Activated naive CD4-positive, alpha-beta T cell treated with anti-CD3 and anti-CD28 coated beads, Interleukin-2, amount 50 U/mL, for 24 hours (primary cell): ENCODE measurements around the gene TLK1.
A peak's percentile ranks its signal among the peaks of the same experiment; 100 is the strongest.

Experiments
- H3K27ac Mint-ChIP-seq: one replicate; pipeline ENCODE4 v1.8.0; 2021; ENCODE audit warnings: mild to moderate bottlenecking, mixed read lengths
- H3K27me3 Mint-ChIP-seq: one replicate; pipeline ENCODE4 v1.8.0; 2021; ENCODE audit warnings: mixed read lengths
- H3K36me3 Mint-ChIP-seq: one replicate; pipeline ENCODE4 v1.8.0; 2021; ENCODE audit warnings: mixed read lengths
- H3K4me1 Mint-ChIP-seq: one replicate; pipeline ENCODE4 v1.8.0; 2021; ENCODE audit warnings: mixed read lengths
- H3K4me3 Mint-ChIP-seq: one replicate; pipeline ENCODE4 v1.8.0; 2021; ENCODE audit warnings: mild to moderate bottlenecking, mixed read lengths
- H3K9me3 Mint-ChIP-seq: one replicate; pipeline ENCODE4 v1.8.0; 2021; ENCODE audit warnings: mixed read lengths

TLK1 gene

GRCh38 chr2:171160119-171160955, at the start of gene TLK1:
Gene TLK1, minus strand, starts transcription at chr2:171160893. Its CDS starts 465 bp downstream, at chr2:171160428.
- no peaks in the 10 kb centered on the region for H3K27me3 Mint-ChIP-seq
- H3K36me3 Mint-ChIP-seq, result peaks cover 5% of the 10 kb centered on the region
- H3K4me1 Mint-ChIP-seq, result peaks cover 63% of the 10 kb centered on the region

GRCh38 chr2:171210216-171210863, 49.6 kb upstream of the TLK1 start:
- no peaks in the 10 kb centered on the region for H3K9me3 Mint-ChIP-seq
- peaks cover 28% of the 10 kb centered on the region for H3K4me1 Mint-ChIP-seq
- peak overlapping the region; percentile 79 for H3K4me3 Mint-ChIP-seq
- no peaks in the 10 kb centered on the region for H3K27me3 Mint-ChIP-seq
- H3K27ac Mint-ChIP-seq, result peak overlapping the region; percentile 91
- H3K36me3 Mint-ChIP-seq, result no peaks in the 10 kb centered on the region

More at GRCh38 chr2:171160119-171160955, at the start of gene TLK1:
- Mint-ChIP-seq H3K27ac (peak within 1 kb of the TSS; percentile 98), H3K9me3 (no peaks in the 10 kb centered on the region), H3K4me3 (peak within 1 kb of the TSS; percentile 95)

- peaks cover 28% of the 10 kb centered on the region for H3K4me1 Mint-ChIP-seq
- no peaks in the 10 kb centered on the region for H3K27me3 Mint-ChIP-seq
- H3K36me3 Mint-ChIP-seq, result no peaks in the 10 kb centered on the region
- H3K4me3 Mint-ChIP-seq, result no peak overlapping the region
- H3K27ac Mint-ChIP-seq, result no peak overlapping the region
- H3K9me3 Mint-ChIP-seq, result no peaks in the 10 kb centered on the region
These were observed 48.0 kb upstream of the TLK1 start for GRCh38 chr2:171208657-171209056.

- no peaks in the 10 kb centered on the region for H3K27me3 Mint-ChIP-seq
- H3K4me1 Mint-ChIP-seq, result peaks cover 22% of the 10 kb centered on the region
- H3K4me3 Mint-ChIP-seq, result no peak overlapping the region
- no peak overlapping the region for H3K27ac Mint-ChIP-seq
- H3K36me3 Mint-ChIP-seq, result no peaks in the 10 kb centered on the region
- H3K9me3 Mint-ChIP-seq, result no peaks in the 10 kb centered on the region
These were observed 45.9 kb upstream of the TLK1 start for GRCh38 chr2:171206422-171207115.

- H3K9me3 Mint-ChIP-seq, result no peaks in the 10 kb centered on the region
- no peaks in the 10 kb centered on the region for H3K27me3 Mint-ChIP-seq
- H3K27ac Mint-ChIP-seq, result no peak overlapping the region
- no peaks in the 10 kb centered on the region for H3K36me3 Mint-ChIP-seq
- H3K4me1 Mint-ChIP-seq, result peaks cover 12% of the 10 kb centered on the region
- H3K4me3 Mint-ChIP-seq, result no peak overlapping the region
These were observed 44.9 kb upstream of the TLK1 start for GRCh38 chr2:171205551-171205950.

GRCh38 chr2:171201767-171202166, 41.1 kb upstream of the TLK1 start:
- Mint-ChIP-seq H3K27me3 (no peaks in the 10 kb centered on the region), H3K9me3 (no peaks in the 10 kb centered on the region), H3K4me3 (no peak overlapping the region), H3K36me3 (no peaks in the 10 kb centered on the region), H3K27ac (no peak overlapping the region), H3K4me1 (no peaks in the 10 kb centered on the region)

- Mint-ChIP-seq H3K4me1 (no peaks in the 10 kb centered on the region), H3K9me3 (no peaks in the 10 kb centered on the region), H3K36me3 (no peaks in the 10 kb centered on the region), H3K4me3 (no peak overlapping the region), H3K27me3 (no peaks in the 10 kb centered on the region), H3K27ac (no peak overlapping the region)
These were observed 40.6 kb upstream of the TLK1 start for GRCh38 chr2:171201271-171201670.

GRCh38 chr2:171200469-171200868, 39.8 kb upstream of the TLK1 start:
- Mint-ChIP-seq H3K4me1 (no peaks in the 10 kb centered on the region), H3K9me3 (no peaks in the 10 kb centered on the region), H3K36me3 (no peaks in the 10 kb centered on the region), H3K27ac (no peak overlapping the region), H3K27me3 (no peaks in the 10 kb centered on the region), H3K4me3 (no peak overlapping the region)

GRCh38 chr2:171191021-171191420, 30.3 kb upstream of the TLK1 start:
- Mint-ChIP-seq H3K4me3 (no peak overlapping the region), H3K27me3 (no peaks in the 10 kb centered on the region), H3K9me3 (no peaks in the 10 kb centered on the region), H3K27ac (no peak overlapping the region), H3K4me1 (no peaks in the 10 kb centered on the region), H3K36me3 (no peaks in the 10 kb centered on the region)

GRCh38 chr2:171187819-171188218, 27.1 kb upstream of the TLK1 start:
- H3K4me1 Mint-ChIP-seq, result no peaks in the 10 kb centered on the region
- no peaks in the 10 kb centered on the region for H3K36me3 Mint-ChIP-seq
- H3K9me3 Mint-ChIP-seq, result no peaks in the 10 kb centered on the region
- H3K27me3 Mint-ChIP-seq, result no peaks in the 10 kb centered on the region
- no peak overlapping the region for H3K4me3 Mint-ChIP-seq
- H3K27ac Mint-ChIP-seq, result no peak overlapping the region

- Mint-ChIP-seq H3K4me1 (no peaks in the 10 kb centered on the region), H3K9me3 (no peaks in the 10 kb centered on the region), H3K4me3 (no peak overlapping the region), H3K27me3 (no peaks in the 10 kb centered on the region), H3K27ac (no peak overlapping the region), H3K36me3 (no peaks in the 10 kb centered on the region)
These were observed 26.5 kb upstream of the TLK1 start for GRCh38 chr2:171187177-171187576.

GRCh38 chr2:171185941-171186340, 25.2 kb upstream of the TLK1 start:
- Mint-ChIP-seq H3K36me3 (no peaks in the 10 kb centered on the region), H3K27ac (no peak overlapping the region), H3K4me1 (no peaks in the 10 kb centered on the region), H3K4me3 (no peak overlapping the region), H3K27me3 (no peaks in the 10 kb centered on the region), H3K9me3 (no peaks in the 10 kb centered on the region)

GRCh38 chr2:171185165-171185818, 24.6 kb upstream of the TLK1 start:
- no peaks in the 10 kb centered on the region for H3K9me3 Mint-ChIP-seq

GRCh38 chr2:171181064-171182049, 20.7 kb upstream of the TLK1 start:
- H3K4me3 Mint-ChIP-seq, result no peak overlapping the region
- no peaks in the 10 kb centered on the region for H3K27me3 Mint-ChIP-seq
- H3K4me1 Mint-ChIP-seq, result no peaks in the 10 kb centered on the region
- H3K36me3 Mint-ChIP-seq, result no peaks in the 10 kb centered on the region
- no peaks in the 10 kb centered on the region for H3K9me3 Mint-ChIP-seq
- peak overlapping the region; percentile 1 for H3K27ac Mint-ChIP-seq

More at GRCh38 chr2:171185165-171185818, 24.6 kb upstream of the TLK1 start:
- Mint-ChIP-seq H3K27me3 (no peaks in the 10 kb centered on the region), H3K27ac (no peak overlapping the region), H3K4me3 (no peak overlapping the region), H3K4me1 (no peaks in the 10 kb centered on the region), H3K36me3 (no peaks in the 10 kb centered on the region)
